Measurements from ENCODE around the gene PHF21A.
A peak's percentile ranks its signal among the peaks of the same experiment; 100 is the strongest.
"Not testable (repeated sequence)": the region's sequence is repeated elsewhere in the genome, so short reads cannot be mapped to it uniquely, and the experiment has no call there.

PHF21A gene

DNA sequence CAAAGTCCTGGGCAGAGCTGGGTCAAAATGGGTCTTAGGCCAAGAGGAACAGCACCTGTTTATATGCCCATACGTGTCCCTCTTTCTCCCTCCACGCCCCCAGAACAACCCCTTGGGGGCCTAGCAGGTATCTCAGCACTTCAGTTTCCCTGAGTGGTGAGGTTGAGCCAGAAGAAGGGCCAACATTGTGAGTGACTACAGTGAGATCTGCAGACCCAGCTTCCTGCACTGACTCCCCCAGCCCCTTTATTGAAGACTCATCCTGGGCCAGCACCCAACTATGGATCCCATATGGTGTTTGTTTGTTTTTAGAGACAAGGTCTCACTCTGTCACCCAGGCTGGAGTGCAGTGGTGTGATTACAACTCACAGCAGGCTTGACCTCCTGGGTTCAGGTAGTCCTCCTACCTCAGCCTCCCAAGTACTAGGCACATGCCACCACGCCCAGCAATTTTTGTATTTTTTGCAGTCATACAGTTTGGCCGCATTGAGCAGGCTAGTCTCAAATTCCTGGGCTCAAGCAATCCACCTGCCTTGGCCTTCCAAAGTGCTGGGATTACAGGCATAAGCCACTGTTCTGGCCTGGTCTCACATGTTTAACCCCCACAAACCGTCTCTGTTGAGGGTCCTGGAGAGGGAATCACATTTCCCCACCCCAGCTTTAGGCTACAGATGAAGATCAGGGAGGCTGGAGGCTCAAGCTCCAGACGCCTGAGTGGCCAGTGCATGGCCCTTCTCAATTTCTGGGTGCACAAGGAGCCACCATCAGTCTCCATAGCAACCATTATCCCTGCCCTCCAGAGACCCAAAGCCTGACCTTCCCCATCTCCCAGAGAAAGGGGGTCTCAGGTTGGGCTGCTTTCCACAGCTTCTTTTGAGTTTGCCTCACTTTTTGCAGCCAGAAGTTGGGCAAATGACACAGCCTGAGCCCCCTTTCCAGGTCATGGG lies 200.4 kb downstream of the PHF21A start:
- no peak for DNase-seq (ENCODE audit: low read depth)

DNA sequence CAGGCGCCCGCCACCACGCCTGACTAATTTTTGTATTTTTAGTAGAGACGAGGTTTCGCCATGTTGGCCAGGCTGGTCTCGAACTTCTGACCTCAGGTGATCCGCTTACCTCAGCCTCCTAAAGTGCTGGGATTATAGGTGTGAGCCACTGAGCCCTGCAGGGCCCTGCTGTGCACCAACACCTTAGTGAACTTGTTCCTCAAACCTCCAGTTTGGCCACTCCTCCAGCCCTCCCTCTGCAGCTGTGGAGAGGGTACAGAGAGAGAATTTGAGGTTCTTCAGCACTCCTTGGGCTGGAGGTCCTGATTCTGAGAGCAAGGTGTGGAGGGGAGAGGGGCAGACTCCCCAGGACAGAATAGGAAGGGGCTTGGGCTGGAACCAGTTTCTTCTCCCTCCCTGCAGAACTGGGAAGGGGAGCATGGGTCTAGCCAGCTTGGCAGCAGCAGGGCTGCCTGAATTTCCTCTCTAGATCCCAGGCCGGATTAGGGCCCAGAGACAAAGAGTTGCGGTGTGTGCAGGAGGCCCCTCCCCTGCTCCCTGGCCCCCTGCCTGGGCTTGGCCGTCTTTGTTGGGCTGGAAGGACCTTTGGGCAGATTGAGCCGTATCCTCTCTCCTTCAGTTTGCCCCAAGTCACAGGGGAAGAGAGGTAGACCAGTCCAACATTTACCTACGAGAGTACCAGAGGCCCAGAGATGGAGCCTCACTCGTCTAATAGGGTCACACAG lies 201.3 kb downstream of the PHF21A start:
- DNase-seq (ENCODE audit: low read depth) = no peak

DNA sequence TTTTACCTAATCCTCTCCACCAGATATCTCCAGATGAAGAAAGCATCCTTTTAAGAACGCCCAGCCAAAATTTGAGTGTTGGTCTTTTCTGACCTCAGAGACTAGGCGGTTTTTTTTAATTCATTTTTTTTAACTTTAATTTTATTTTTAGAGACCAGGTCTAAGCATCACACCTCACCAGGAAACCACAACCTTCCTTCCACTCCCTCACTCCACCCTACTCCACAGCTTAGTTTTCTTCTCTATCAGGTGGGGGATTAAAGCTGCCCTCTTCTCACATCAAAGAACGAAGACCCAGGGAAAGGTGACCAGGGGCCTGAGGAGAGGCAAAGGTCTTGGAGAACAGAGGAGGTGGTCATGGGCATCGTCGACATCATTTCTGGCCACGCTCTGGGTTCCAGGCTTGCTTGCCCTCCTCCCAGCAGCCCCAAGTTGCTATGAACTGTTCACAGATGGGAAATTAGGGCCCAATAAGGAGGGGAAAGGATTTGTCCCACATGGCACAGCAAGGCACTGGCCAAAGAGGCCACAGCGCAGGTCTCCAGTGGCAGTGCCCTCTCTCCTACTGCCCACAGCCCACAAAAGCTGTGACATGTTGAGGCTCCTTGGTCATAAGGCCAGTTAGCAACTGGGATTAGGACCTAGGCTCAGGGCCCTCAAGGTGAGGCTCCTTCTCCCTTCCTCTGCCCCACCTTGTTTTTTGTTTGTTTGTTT lies 202.1 kb downstream of the PHF21A start:
- DNase-seq (ENCODE audit: low read depth) = no peak

DNA sequence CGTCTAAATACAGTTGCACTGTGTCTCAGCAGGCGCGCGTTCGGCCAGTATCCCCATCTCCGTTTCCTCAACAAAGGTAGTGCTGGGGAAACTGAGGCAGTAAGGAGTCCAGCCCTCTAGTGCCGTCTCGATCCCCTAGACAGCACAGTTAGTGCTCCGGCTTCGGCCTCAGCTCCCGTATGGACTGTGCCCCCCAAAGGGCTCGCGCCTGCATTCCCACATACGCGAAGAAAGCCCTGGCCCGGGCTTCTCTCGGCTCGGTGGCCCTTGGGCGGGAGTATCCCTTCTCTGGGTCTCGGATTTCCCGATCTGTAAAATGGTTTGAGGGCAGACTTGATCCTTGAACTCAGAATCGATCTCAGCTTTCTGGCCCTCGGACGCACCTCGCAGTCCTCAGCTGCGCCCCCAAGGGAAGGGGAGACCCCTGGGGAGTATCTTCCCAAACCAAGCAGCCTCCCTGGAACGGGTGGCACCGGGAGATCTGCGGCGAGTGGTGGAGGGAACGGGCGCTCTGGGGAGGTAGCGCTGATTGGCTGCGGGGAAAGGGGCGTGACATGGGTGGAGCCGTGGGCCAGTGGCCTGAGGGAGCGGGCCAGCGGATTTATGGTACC lies 202.8 kb downstream of the PHF21A start:
- DNase-seq (ENCODE audit: low read depth) = peak; percentile 42

DNA sequence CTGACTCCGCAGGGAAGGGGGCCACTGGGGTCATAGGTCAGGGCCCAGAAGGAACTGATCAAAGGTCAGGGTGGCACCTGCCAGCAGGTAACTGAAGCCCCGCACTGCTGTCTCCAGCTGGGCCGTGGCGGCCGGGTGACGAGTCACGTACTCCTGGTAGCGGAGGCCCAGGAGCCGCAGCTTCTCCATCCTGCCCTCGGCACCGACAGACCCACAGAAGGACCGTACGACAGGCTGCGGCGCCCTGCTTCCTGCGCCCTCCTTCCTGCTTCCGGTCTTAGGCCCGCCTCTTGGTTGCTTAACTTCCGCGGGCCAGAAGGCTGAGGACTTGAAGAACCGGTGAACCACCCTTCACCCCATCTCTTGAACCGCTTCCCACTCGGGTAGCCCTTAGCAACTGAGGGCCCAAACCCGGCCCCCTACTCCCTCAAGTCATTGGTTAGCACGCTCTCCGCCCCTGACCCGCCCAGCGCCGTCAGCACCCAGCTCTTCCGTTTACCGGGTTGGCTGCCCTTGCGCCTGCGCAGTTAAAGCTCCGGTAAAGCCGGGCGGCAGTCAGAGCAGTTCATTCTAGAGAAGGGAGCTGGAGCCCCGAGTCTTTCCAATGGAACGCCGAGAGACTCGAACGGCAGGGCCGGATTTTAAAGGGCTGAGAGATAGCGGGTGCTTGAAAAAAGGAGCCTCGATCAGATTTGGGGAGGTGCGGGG lies 203.5 kb downstream of the PHF21A start, which contains the start of gene PEX16:
PEX16 (minus strand) TSS at position 255 of the 708 bp plus-strand sequence; CDS start at position 189, 66 bp downstream.
- DNase-seq (ENCODE audit: low read depth) = peak; percentile 100

DNA sequence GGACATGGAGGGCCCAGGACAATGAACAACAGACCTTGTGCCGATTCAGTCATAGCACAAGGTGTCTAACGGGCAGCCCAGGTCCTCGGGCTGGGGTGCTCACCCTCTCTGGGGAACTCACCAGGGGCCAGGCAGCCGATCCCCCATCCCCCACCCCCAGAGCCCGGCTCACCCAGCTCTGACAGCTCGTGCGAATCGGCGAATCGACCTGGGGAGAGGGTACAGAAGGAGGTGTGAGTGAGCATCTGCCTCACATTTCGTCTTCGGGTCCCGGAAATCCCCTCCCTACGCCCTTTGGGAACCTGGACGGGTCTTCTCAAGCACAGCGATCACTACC lies 204.0 kb downstream of the PHF21A start:
- DNase-seq (ENCODE audit: low read depth) = no peak

DNA sequence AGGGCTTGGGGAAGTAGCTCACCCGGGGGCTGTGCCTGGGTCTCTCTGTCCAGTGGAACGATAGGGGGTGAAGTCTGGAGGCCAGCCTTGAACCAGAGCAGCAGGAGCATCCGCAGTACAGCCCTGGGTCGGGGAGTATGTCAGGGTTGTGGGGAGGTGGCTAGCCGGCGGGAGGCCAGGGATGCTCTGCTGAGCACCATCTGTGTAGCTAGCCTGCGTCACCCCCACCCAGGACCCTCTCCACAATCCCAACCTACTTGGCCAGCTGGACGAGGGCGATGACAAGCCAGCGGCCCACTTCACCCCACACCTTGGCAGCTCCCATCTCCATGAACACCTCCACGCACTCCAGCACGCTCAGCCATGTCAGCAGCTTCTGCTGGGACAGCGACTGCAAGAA lies 205.8 kb downstream of the PHF21A start:
- DNase-seq (ENCODE audit: low read depth) = no peak

DNA sequence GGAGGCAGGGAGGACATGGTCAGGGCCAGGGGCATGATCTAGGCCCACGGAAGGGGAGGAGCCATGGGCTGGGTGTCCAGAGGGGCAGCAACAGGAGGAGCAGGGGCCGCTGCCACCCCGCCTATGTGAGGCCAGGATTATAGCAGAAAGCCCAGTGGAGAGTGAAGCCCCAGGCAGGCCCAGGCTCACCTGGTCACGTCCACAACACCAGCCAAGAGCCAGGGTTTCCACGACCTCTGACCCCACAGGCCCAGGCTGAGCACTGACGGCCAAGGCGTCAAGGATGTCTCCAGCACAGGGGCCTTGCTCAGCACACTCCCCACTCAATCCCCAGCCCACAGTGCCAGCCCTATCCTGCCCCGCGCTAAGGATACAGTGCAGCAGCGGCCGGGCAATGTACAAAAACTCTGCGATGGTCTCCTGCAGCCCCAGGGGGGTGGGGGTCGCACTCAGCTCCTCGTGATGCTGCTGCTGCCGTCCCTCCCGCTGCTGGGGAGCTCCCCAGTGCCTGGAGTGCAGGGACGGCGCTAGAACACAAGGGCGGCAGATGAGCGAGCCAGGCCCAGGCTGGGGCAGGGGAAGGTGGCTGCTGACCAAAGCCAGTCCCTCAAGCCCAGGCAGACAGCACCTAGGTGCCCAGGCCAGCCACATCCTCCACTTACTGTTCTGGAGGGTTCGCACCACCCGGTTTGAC lies 207.2 kb downstream of the PHF21A start:
- DNase-seq (ENCODE audit: low read depth) = no peak

DNA sequence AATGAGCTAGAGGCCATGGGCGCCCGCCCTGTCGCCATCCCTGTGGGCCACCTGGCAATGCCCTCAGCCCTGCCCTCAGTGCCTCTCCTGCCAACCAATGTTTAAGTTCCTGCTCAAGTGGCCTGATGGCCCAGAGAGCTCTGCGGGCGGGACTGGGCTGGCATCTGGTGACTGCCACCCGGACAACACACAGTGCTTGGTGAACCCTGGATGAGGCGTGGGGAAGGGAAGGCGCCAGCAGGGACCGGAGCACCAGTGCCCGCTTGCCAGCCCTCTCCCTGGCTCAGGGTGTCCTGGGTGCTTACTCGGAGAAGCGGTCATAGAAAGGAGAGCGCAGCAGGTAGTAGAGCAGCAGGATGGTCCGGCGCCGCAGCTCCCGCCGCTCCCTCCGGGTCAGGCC lies 207.7 kb downstream of the PHF21A start:
- DNase-seq (ENCODE audit: low read depth) = no peak

DNA sequence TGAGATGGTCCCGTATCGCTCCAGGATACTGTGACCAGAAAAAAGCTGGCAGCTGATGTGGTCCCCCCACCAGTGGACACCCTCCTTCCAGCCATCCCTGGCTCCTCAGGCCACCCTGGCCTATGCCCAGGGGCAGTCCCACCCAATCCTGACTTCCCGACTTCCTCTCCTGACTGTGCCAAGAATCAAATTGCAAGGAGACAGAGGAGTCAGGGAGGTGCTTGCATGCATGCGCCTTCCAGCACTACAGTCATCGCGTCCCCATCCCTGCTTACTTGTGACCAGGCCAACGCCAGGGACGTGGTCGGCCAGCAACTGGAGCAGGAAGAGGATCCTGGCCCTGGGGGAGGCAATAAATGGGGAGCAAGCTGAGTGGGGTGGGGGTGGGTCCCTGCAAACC lies 210.6 kb downstream of the PHF21A start:
- no peak for DNase-seq (ENCODE audit: low read depth)

DNA sequence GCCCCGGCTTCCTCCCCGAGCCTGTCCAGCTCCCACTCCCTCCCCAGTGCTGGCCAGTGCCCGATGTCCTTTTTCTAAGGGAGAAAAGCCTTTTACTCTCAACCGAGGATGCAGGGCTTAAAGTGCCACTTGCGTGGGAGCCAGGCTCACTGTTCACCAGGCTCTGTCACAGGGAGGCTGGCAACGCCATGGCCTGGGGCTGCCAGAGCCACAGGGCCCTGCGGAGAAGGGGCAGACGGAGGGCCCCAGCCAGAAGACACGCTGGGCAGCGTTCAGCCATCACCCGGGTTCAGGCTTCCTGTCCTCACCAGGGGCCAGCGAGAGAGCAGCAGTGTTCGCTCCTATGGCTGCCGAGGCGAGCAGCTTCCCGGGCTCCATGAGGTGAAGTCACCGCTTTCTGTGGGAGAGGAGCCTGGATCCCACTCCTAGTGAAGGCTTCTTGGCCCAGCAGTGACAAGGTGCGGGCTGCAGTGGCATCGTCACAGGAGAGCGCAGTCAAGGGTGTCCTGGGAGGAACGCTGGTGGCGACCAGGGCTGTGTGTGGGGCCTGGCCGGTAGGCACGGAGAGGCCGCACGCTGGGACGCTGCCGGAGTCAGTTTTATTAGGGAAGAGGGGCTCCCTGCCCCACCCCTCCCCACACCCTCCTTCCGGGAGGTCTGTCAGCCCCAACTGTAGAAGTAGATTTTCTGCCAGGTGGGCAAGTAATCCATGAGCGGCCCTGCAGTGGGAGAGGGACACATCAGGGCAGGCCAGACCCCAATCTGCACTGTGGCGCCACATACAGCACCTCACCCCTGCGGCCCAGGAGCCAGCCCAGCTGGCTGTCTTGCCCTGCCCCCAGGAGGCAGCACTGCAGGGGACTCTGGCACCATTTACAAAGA lies 211.4 kb downstream of the PHF21A start:
- DNase-seq (ENCODE audit: low read depth) = no peak

DNA sequence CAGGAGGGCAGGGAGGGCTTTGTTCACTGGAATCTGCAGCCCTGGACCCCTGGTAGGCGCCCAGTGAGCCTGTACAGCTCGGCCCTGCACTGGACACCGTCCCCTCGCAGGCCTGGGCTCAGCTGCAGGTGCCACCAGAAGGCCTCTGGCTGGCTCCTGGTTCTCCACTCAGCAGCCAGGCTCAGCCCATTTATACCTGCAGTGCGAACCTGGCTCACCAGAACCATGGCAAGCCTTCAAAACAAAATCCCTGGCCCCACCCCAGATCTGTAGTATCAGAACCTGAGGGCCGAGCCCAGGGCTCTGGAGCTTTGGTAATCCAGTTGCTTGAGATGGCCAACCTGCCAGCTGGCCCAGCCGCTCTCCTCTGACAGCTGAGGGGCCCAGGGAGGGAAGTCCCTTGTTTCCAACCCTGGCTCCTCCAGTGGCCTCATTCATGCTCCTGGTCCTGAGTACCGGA lies 213.3 kb downstream of the PHF21A start:
- no peak for DNase-seq (ENCODE audit: low read depth)

DNA sequence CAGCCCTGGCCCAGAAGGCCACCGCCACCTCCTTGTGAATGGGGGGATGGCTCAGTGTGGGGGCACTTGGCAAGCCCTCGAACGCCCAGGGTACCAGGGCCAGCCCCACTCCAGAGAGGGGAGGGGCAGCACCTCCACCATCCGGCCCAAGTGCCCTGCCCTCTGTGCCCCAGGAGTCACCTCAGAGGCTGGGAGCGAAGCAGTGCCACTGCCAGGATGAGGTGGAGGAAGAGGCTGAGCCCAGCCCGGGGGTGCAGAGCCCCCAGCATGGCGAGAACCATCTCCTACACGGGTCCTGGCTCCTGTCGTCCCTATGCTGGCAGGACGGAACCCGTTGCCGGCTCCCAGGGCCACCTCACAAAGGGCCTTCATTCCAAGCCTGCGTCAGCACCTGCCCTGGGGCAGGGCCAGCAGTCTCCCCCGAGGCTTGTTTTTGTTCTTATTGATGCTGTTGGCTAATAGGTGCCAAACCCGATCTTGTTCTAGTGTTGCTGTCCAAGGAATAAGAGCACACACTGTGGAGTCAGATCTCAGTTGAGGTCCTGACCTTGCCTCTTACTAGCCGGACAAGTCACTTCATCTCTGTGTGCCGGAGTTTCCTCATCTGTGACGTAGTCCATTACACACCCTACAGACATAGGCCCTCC lies 214.2 kb downstream of the PHF21A start, which contains the start of gene FREY1:
FREY1 (minus strand) TSS at position 307 of the 647 bp plus-strand sequence; CDS start at position 281, 26 bp downstream.
- DNase-seq (ENCODE audit: low read depth) = no peak

DNA sequence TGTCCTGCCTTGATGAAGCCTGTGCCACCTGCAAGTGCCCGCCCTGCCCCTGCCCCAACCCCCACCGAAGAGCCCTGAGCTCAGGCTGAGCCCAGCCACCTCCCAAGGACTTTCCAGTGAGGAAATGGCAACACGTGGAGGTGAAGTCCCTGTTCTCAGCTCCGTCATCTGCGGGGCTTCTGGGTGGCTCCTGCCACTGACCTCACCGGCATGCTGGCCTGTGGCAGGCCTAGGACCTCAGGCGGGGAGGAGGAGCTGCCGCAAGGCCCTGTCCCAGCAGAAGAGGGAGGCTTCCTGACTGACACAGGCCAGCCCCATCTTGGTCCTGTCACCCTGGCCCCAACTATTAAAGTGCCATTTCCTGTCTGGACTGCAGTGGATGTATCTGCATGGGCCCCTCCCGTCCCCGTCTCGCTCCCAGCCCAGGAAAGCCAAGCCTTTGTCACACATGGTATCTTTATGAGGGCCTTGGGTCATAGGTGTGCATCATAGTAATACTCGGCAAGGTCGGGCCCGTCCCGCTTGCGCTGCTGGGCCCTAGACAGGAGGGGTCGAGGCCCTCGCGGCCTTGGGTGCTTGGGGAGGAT lies 215.1 kb downstream of the PHF21A start:
- no peak for DNase-seq (ENCODE audit: low read depth)

DNA sequence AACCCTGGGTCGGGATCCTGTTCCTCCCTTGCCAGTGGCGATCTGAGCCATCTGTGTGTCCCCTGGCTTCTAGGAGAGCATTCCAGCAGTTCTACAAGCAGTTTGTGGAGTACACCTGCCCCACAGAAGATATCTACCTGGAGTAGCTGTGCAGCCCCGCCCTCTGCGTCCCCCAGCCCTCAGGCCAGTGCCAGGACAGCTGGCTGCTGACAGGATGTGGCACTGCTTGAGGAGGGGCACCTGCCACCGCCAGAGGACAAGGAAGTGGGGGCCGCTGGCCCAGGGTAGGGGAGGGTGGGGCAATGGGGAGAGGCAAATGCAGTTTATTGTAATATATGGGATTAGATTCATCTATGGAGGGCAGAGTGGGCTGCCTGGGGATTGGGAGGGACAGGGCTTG lies 215.7 kb downstream of the PHF21A start:
- DNase-seq (ENCODE audit: low read depth) = not testable (repeated sequence)

DNA sequence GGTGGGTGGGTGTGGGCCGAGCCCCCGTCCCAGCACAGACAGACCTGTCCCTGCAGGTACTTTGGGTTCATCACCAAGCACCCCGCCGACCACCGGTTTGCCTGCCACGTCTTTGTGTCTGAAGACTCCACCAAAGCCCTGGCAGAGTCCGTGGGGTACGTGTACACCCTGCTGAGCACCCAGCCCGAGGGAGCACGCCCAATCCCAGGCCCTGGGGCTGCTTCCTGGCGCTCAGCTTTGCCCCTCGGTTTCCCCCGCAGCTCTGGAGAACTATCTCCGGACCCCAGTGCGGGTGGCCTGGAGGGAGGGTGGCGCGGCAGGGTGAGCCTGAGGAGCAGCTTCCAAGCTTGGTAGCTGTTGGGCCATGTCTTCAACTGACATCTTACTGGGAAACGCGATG lies 216.2 kb downstream of the PHF21A start:
- DNase-seq (ENCODE audit: low read depth) = no peak

DNA sequence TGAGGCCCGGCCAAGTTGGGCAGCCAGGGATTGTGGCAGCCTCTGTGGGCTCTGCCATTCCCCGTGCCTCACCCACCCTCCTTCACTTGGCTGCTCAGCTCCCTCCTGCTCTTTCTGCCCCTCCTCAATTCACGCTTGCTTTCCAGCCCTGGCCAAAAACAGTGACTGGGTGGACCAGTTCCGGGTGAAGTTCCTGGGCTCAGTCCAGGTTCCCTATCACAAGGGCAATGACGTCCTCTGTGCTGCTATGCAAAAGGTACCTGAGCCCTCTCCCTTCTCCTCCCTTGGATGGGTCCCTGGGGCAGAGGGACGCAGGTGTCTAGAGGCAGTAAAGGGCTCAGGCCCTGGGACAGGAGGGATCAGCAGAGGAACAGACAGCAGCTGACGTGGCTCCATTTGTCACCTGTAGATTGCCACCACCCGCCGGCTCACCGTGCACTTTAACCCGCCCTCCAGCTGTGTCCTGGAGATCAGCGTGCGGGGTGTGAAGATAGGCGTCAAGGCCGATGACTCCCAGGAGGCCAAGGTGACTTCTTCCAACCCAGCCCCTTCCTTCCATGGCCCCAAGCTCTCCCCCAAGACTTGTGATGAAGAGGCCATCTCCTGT lies 216.8 kb downstream of the PHF21A start:
- no peak for DNase-seq (ENCODE audit: low read depth)
